AG09319 (cell line): Measurements from ENCODE around the gene USP47.

Experiments used
- DNase-seq: peaks from one replicate; pipeline ENCODE4 v3.0.0-alpha.2; 2010; ENCODE audit warnings: low read depth; ENCODE audit errors: extremely low read depth
- CTCF ChIP-seq: IDR thresholded peaks from 2 replicates; pipeline ENCODE4 v1.5.1; 2011; ENCODE audit warnings: low read depth, mild to moderate bottlenecking, inconsistent platforms, low read length, moderate library complexity

Gene USP47

GRCh38 chr11:11966354-11966741 lies 124.6 kb downstream of the USP47 start:
- no peak for DNase-seq
- no peak for TF ChIP-seq CTCF

- peak; percentile 56 for TF ChIP-seq CTCF
- DNase-seq, result no peak
Measured at GRCh38 chr11:11966826-11967668, 125.3 kb downstream of the USP47 start.

GRCh38 chr11:11967669-11968510 lies 126.1 kb downstream of the USP47 start:
- no peak for DNase-seq
- no peak for TF ChIP-seq CTCF

GRCh38 chr11:11968511-11969280 lies 126.9 kb downstream of the USP47 start:
- DNase-seq, result peak; percentile 86
- TF ChIP-seq CTCF, result no peak

GRCh38 chr11:11969380-11970215 lies 127.8 kb downstream of the USP47 start:
- no peak for DNase-seq
- no peak for TF ChIP-seq CTCF

- no peak for TF ChIP-seq CTCF
- no peak for DNase-seq
Measured at GRCh38 chr11:11970556-11970955, 128.8 kb downstream of the USP47 start.
